Mucosa of gallbladder (tissue), 1 donor: ENCODE results near the gene LDLRAD3. TPM values are rescaled to one million over a fixed set of nuclear protein-coding genes. Genes with fewer than 3 reads are reported as not detected.

Experiments used
- DNase-seq: peaks from one replicate; pipeline ENCODE4 v3.0.0-alpha.2; 2020; ENCODE audit warnings: low spot score
- total RNA-seq: library from RNA; stranded (reverse); gene quantifications from one replicate; pipeline ENCODE4 v1.2.1, GENCODE V29; 2021
- donor health status: DM: no; HTN: no; CAD: no.

The LDLRAD3 gene
- total RNA-seq, 1 donor from 2014 or later, result 5.0 TPM

DNA sequence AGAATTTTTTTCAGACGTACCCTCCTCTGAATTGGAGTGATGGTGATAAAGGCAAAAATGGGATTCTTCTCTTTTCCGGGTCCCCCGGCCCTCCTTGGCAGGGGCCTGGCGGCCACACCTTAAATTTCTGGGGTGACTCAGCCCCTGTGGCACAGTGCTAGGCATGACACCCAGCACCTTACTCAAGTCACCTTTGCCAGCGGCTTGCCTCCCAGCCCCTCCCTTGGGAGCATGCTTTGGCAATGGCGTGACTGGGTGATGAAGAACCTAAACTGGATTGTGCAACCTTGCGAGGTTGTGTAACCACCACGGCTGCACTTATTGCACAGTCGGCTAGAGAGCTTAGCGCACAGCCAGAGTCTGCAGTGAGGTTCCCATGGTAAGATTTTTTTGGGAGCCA lies 16.2 kb upstream of the LDLRAD3 start:
- DNase-seq, result peak; percentile 22

DNA sequence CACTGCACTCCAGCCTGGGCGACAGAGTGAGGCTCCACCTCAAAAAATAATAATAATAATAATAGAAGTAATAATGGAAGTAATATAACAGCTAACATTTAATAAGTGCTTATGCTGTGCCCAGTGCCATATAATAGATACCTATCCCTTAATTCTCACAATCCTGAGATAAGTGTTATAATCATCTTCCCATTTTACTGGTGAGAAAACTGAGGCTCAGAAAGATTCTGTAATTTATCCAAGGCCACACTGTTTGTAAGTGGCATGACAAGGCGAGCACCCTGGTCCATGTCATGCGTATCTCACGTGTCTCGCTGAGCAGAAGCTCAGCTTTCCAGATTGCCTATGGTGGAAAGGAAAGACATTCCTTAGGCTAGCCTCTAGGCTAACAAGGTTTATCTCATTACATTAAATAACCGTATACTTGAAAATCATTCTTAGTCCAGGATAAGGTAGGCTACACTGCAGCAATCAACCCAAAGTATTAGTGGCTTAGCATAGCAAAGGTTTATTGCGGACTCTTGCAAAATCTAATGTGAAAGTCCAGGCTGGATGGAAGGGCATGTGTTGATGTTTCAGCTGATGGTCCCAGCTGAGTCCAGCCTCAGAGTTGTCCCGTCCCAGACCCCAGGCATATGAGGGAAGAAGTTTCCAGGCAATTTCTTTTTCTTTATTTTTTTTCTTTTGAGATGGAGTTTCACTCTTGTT lies 15.0 kb upstream of the LDLRAD3 start:
- DNase-seq, result no peak

DNA sequence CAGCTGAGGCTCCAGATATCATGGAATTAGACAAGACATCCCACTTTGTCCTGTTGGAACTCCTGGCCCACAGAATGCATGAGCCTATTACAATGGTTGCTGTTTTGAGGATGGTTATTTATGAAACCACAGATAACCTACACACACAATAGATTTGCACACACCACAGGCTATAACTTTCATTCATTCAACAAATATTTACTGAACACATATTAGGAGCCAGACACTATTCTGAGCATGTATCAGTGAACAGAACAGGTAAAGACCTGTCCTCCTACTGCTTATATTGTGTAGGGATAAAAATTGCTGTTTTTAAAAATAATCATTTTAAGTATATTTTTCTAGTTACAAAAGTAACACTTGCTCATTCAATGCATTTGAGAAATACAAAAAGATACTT lies 13.4 kb upstream of the LDLRAD3 start:
- DNase-seq, result no peak

DNA sequence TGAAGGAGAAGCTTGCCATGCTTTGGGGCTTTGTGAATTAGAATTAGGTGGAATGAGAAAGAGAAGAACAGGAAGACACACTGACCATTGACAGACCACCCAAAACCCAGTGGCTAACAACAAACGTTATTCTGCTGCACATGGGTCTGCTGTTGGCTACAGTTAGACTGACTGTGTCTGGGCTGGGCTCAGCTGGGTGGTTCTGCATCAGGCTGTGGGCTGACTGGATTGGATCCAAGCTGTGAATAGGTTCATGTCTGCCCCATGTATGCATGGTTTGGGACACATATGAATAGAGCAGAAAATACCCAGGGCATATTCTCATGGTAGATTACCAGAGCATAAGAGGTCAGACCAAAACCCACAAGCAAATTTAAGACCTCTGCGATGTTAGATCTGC lies 11.7 kb upstream of the LDLRAD3 start:
- no peak for DNase-seq

DNA sequence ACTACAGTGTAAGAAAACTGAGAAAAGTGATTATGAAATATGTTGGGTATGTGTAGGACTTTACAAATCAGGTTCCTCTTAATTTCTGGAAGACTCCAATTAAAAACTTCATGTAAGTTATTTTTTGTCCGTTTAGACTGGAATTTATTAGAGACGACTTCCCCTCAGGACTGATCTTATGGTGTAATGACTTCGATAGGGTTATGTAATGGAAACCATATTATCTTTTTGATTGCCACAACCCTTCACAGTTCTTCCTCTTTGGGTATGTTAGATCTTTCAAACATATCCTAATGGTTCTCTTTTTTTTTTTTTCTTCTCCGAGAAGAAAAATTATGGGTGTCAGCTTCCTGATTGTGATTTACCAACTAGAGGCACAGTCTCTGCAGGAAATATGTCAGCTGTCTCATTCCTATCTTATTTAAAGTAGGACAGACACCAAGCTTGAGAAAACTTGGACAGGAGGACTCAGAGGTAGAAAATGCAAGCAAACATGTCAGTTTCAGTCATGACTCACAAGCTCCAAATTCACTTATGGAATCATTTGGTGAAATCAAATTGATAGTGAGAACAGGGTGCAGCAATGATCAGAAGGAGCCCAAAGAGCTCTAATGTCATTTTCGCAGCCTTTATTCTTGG lies 11.1 kb upstream of the LDLRAD3 start:
- no peak for DNase-seq

DNA sequence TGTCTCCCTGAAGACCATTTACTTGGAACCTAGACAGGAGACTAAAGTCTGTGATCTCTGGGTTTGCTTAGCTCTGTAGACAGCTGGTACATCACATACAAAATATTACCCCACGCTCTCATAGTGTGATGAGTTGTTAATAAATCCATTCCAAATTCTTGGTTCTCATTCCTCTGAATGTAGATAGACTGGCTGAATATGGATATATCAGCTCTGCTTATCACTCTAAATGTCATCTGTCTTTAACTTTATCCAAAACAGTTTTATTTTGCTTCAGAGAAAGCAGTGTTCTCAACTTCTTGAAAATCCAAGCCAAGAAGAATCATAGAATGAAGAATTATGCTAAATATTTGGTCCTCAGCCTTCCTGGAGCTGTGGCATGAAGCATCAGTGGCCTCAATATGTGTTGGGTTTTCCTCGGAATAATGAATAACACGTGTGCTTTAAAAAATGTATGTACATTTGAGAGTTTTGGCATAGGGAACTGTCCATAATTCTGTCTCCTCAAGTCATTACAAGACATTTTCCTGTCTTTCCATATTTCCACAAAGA lies 10.5 kb upstream of the LDLRAD3 start:
- no peak for DNase-seq

DNA sequence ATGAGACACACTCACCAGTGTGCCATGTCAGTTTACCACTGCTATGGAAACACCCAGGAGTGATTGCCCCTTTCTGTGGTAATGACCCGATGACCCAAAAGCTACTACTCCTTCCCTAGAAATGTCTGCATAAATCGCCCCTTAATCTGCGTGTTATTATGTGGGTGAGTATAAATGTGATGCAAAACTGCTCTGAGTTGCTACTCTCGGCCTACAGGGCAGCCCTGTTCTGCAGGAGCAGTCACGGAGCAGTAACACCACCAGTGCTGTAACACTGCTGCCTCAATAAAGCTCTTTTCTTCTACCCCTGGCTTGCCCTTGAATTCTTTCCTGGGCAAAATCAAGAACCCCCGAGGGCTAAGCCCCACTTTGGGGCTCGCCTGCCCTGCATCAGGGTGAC lies 9.6 kb upstream of the LDLRAD3 start:
- no peak for DNase-seq

DNA sequence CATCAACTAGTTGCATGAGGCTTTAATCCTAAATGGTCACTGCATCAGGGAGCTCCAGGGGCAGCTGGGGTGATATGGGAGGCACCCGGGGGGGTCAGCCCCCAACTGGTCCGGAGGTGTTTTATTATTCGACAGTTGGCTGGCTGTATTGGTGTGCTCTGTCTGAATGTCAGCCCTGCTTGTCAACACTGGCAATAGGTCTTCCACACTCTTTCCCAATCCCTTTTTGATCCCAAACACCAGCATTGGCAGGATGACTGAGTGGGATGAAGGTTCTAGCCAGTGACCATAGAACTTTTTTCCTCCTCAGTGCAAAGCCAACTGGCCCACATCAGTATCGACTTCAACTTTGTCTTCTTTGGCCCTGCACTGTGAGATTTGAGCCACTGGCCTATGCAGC lies 8.9 kb upstream of the LDLRAD3 start:
- no peak for DNase-seq

DNA sequence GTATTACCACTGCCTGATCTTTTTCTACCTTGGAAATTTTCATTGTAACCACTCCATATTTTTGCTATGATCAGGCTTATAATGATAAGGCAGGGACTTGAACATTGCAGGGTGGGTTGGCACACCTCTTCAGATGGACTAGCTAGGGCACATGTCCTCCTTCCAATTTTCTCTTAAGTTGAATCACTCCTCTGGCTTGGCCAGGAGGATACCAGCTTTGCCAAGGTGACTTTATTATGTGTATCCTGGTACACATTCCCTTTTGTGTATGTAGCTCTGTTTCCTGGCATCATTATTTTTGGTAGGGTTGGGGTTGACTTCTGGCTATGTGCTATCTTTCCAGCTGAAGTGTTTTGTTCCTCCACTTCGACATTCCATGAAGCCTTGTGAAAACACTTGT lies 8.5 kb upstream of the LDLRAD3 start:
- DNase-seq, result no peak

DNA sequence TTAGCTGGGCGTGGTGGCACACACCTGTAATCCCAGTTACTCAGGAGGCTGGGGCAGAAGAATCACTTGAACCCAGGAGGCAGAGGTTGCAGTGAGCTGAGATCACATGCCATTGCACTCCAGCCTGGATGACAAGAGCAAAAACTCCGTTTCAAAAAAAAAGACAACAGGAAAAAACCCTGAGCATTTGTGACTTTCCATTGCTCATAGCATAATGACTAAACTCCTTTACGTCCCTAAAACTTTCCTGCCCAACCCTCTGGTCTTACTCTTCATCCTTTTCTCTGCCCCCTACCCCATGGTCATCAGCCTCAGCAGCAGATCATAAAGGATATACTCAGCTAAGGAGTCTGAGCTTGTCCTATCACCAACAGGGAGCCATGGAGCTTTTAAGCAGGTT lies 6.8 kb upstream of the LDLRAD3 start:
- DNase-seq, result no peak

DNA sequence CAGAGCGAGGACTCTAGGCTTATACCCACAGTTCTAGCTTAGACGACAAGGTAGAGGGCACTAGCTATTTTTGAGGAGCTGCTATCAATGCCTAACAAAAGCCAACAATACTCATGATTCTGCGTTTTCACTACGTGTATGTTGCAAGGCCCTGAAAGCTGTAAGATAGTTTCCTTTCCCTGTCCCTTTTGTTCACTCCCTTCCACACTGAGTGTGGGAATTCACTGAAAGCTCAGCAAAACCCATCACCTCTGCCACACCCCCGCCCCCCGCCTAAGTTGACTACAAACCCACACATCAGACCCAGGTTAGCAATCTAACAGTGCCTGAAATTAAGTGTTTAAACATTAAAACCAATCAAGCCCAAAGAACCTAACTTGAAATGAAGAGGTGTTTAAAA lies 6.2 kb upstream of the LDLRAD3 start:
- DNase-seq, result no peak

DNA sequence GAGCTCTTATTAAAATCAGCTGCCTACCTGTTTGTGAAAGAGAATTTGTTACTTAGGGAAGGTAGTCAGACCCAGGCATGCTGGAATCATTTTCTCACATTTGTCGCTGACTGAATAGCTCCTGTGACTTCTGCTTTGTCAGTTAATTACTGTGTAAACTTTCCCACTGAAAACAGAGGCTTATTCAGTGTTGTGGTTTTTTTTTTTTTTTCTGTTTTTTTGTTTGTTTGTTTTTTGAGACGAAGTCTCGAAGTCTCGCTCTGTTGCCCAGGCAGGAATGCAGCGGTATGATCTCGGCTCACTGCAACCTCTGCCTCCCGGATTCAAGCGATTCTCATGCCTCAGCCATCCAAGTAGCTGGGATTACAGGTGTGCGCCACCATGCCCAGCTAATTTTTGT lies 5.6 kb upstream of the LDLRAD3 start:
- no peak for DNase-seq

DNA sequence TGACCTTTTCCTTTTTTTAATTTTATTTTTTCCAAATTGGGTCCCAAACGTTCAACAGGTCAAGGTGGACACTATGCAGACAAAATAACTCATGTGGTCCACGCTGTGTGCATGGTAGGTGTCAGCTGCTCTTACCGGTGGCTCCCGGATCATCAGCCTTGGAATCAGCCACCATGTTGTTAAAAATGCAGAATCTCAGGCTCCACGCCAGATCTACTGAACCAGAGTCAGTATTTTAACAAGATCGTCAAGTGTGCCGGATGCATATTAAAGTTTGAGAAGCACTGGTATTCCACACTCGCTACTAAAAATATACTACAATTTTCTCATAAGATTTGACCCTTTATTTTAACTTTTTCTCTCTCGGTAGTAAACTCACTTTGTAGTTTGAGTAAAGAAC lies 553 bp upstream of the LDLRAD3 start:
- DNase-seq, result no peak

DNA sequence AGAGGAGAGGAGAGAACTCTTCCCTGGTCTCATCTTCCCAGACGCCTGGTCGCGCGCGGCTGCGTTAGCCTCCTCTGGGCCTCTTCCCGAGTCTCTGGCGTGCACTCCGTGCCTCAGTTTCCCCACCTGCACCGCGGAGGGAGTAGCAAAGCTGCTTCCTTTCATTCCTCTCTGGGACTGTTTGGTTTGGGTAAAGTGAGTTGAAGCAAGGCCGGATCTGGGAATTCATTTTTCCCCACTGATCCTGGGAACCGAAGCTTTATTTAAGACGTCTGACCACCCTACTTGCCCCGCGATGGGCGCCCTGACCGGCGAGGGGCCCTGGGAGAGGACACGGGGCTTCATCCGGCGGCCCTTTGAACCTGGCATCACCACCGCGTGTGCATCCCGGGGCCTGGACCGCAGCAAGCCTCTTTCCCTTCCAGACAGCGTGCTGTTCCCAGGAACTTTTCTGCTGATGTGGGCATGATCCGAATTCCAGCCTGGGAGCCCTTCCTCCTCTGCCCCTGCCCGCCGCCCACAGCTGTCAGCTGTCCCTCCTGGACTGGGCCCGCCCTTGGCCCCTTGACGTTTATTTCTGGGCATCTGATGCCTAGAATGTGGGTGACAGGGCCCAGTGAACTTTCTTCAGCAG lies 758 bp downstream of the LDLRAD3 start:
- no peak for DNase-seq

DNA sequence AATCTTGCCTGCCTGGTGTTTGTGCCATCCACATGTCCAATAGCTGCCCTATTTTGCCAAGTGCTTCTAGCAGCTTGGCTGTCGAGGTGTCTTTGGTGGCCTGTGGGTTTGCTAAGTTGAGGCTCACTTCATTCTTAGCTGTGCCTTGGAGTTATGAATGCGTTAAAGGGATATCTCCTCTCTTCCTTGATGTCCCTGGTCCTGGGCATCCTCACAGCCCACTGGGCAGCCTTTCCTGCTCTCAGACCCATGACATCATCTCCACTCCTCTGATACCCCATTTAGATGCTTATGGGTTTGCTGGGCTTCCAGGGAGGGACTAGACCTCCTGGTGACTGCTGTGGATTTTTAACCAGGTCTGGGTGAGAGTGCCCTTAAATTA lies 1.3 kb downstream of the LDLRAD3 start:
- no peak for DNase-seq

DNA sequence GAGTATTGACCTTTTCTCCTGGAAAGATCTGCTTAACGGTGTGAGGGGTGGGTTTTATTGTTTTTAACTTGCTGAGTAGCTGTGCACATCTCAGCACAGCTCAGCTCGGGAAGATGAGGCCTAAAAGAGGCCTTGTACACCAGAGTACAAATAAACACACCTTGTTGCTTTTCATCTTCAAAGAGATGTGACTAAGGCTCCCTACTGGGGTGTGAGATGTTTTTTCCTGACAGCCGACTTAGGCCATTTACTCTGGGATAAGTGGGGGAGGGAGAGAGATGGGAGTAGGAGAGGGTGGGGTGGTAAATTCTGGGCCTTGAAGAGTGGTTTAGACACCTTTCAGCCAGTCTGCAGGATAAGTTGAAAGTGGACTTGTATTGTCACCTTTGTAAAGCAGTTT lies 2.9 kb downstream of the LDLRAD3 start:
- DNase-seq, result no peak

DNA sequence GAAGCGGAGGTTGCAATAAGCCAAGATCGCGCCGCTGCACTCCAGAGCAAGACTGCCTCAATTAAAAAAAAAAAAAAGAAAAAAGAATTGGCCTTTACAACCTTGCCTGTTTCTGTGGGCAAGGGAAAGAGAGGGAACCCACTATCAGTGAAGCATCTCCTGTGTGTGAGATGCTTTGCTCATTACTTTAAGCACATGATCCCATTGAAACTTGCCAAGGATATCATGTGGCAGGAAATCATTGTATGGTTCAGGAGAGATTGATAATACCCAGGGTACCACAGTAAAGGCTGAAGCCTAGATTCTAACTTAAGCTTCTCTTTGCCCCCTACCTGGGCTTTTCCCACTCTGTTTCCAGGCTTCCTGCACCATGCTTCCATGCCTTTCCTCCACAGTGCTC lies 3.6 kb downstream of the LDLRAD3 start:
- no peak for DNase-seq

DNA sequence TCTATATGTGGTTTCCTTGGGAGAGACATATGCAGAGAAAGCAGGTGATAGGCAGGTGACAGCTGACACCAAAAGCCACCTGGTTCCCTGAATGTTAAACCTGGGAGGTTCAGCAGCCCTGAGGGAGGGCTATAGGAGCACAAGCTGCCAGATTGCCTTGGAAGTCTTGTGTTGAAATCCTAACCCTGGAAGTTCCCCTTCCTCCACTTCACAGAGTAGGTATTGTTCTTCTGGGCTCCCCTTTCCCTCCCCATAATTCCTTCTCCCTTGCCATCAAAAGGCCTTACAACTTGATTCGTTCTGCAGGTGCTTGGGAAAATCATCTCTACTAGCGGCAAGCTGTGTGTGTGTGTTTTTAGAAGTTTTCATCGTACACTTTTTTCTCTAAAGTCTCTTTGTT lies 5.4 kb downstream of the LDLRAD3 start:
- no peak for DNase-seq

DNA sequence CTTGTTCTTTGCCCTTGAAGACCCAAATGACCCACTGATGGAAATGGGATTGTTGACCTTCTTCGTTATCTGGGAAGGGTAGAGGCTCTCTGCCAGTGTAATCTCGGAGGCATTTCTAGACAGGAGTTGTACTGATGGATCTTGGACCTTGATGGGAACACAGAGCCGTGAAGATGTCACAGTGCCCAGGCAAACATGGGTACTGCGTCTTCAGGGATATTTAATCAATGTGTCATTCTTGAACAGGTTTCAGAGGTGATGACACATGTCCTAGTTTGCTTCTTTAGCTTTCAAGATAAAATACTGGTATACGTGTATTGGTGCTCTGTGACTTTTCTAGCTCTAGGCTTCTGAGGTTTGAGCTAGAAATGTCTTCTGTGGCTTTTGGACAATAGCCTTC lies 6.2 kb downstream of the LDLRAD3 start:
- DNase-seq, result no peak

DNA sequence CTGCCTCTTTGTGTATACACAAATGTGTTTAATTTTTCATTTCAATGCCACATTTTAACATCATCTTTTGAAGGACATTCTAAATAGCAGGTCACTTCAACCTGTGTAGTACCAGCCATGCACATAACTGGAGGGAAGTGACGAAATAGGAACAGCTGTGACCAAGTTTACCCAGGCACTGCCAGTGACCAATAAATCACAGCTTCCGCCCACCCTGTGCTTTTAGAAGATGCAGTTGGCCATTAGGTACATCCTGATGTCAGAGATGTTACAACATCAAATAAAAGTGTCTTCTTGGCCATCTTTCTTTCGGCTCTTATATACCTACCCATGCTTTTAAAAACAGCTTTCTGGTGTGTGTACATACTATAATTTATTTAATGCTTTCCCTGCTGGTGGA lies 7.8 kb downstream of the LDLRAD3 start:
- DNase-seq, result no peak

DNA sequence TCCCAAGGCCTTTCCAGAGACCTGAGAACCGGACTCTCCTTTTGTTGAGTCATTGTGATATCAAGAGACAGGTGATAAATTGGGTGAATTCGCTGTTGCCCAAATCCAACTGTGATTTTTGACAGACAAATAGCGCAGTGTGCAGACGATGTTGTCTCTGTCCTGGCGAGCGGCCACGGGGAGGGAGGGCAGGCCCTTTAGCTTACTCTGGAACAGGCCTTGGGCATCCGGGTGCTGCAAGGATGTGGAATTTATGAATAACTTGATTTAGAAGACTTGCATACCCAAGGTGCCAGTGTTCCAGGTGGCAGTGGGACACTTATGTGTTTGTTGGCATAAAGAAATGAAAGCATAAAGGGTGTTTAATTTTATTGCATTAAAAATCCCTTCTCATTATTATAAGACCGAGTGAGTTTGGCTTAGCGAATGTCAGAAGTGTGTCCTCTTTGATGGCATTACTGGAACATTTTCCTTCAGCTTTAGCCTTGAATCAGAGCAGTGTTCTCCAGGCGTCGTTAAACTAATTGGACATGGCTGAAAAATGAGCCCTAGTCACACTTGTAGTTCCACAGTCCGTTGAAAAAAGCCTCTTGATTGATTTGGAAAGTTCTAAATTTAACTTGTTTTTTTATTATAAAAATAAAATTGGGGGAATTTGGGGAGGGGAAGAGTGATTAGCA lies 9.4 kb downstream of the LDLRAD3 start:
- no peak for DNase-seq

DNA sequence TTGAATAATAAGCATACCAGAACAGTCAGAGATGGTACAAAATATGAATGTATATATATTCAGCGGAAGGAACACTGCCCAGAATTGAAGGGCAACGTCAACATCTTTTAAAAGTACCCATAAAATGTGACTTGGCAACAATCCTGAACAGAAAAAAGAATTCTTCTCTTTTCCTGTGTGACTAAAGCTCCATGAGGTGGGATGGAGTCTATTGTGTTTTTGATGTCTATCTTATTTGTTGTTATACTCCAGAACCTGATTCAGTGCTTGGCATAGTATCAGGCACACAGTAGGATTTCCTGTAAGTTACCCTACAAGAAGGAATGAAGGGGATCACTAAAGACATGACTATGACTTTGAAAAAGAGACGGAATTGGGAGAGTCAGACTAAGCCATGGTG lies 10.3 kb downstream of the LDLRAD3 start:
- no peak for DNase-seq

DNA sequence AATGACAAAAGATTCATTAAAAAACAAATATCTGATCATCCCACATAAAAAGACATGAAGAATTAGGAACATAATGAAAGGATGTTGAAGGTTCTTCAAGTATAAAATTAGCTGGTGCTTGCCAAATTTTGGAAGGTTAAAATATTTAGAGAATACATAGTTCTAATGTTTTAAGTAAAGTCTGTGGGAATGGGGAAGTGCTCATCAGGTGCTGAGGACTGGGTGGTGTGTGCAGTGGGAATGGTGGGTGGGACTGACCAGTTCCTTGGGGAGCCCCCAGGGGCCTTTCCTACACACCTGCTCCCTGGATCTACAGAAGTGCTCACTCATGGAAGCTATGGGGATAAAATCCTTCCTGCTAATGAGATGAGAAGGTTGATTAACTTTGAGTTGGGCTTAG lies 11.8 kb downstream of the LDLRAD3 start:
- DNase-seq, result no peak
